Measurements from ENCODE around the gene MBD5.

MBD5 gene

DNA sequence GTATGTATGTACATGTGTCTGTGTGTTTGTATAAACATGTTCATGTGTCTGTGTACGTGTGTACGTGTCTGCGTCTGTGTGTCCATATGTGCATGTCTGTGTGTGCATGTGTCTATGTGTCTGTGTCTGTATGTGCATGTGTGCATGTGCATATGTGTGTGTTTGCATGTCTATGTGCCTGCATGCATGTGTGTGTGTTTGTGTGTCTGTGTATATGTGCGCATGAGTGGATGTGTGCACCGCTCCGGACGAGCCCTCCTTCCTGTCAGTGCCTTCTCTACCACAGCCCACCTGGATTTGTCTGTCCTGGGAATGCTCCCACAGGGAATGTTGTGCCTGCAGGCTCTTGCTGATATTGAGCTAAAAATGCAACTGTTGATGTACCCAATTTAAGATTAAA, 510.3 kb downstream of the MBD5 start:
- TF ChIP-seq, protein P1, sequence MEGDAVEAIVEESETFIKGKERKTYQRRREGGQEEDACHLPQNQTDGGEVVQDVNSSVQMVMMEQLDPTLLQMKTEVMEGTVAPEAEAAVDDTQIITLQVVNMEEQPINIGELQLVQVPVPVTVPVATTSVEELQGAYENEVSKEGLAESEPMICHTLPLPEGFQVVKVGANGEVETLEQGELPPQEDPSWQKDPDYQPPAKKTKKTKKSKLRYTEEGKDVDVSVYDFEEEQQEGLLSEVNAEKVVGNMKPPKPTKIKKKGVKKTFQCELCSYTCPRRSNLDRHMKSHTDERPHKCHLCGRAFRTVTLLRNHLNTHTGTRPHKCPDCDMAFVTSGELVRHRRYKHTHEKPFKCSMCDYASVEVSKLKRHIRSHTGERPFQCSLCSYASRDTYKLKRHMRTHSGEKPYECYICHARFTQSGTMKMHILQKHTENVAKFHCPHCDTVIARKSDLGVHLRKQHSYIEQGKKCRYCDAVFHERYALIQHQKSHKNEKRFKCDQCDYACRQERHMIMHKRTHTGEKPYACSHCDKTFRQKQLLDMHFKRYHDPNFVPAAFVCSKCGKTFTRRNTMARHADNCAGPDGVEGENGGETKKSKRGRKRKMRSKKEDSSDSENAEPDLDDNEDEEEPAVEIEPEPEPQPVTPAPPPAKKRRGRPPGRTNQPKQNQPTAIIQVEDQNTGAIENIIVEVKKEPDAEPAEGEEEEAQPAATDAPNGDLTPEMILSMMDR (IDR thresholded peaks at IDR 0.05; ENCODE audit: insufficient read depth, low read length, poor library complexity, severe bottlenecking), result no peak
- Histone ChIP-seq H3K27me3 (replicated peaks; ENCODE audit: control insufficient read depth, insufficient read depth, low read length) (no peaks in the 10 kb centered on the region; the same call in 1 of the 2 replicates), H3K4me3 (replicated peaks; ENCODE audit: low read depth, low read length) (no peak overlapping the region), H3K36me3 (ENCODE audit: control insufficient read depth, insufficient read depth, low read length) (no peaks in the 10 kb centered on the region)
- no peak for DNase-seq (ENCODE audit: extremely low read depth, insufficient read length)

DNA sequence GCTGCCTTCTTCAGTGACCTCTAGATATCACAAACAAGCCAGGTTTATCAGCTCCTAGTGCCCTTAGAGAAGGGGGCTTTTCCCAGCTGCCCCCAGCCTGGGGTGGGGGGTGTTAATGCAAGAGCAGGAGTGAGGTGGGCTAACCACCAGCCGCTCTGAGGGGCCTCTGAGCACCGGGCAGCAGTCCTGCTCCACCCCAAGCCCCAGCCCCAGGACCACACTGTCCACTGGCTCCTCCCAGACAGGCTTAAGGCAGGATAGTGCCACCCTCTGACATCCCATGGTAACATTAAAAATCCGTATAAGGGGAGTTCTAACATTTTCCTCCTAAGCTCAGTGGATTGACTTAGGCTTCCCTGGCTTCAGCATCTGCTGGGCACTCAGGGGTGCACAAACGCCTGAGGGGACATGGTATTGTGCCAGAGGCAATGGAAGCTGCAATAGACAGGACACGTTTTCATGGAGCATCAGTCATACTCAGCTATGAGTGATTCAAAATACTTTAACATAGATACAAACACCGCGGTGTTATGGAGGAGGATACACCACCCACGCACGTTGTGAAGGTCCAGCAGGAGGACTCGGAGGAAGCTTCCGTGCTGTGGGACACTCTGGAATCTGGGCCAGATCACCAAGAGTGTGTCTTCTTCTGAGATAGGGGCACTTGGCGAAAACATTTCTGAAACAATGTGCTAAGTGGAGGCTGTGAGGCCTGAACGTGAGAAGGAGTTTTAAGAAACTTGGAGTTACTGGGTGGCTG, 511.0 kb downstream of the MBD5 start:
- TF ChIP-seq, protein P1 (IDR thresholded peaks at IDR 0.05; ENCODE audit: insufficient read depth, low read length, poor library complexity, severe bottlenecking), result no peak
- no peaks in the 10 kb centered on the region for H3K36me3 ChIP-seq (ENCODE audit: control insufficient read depth, insufficient read depth, low read length)
- DNase-seq (ENCODE audit: extremely low read depth, insufficient read length), result no peak
- H3K4me3 ChIP-seq (replicated peaks; ENCODE audit: low read depth, low read length), result no peak overlapping the region
- H3K27me3 ChIP-seq (replicated peaks; ENCODE audit: control insufficient read depth, insufficient read depth, low read length), result no peaks in the 10 kb centered on the region

DNA sequence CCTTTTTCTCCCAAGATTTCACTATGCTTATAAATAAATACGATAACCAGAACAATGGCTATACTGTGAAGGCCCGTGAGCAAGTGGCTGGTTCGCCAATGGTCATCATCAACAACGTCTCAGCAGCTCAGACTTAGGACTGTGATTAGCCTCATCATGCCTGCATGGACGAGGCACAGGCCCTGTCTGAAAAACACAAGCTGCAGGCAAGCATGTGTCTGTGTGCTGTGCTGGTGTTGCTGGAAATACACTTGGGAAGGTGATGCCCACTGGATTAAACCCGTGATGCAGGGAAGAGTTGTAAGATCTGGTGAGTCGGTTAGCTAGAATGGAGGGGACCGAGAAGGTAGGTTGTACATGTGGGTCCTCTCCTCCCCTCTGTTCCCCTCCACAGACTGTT, 512.1 kb downstream of the MBD5 start:
- TF ChIP-seq, protein P1 (IDR thresholded peaks at IDR 0.05; ENCODE audit: insufficient read depth, low read length, poor library complexity, severe bottlenecking), result no peak
- no peak for DNase-seq (ENCODE audit: extremely low read depth, insufficient read length)
- no peaks in the 10 kb centered on the region for H3K27me3 ChIP-seq (replicated peaks; ENCODE audit: control insufficient read depth, insufficient read depth, low read length)
- no peak overlapping the region for H3K4me3 ChIP-seq (replicated peaks; ENCODE audit: low read depth, low read length)
- no peaks in the 10 kb centered on the region for H3K36me3 ChIP-seq (ENCODE audit: control insufficient read depth, insufficient read depth, low read length)

DNA sequence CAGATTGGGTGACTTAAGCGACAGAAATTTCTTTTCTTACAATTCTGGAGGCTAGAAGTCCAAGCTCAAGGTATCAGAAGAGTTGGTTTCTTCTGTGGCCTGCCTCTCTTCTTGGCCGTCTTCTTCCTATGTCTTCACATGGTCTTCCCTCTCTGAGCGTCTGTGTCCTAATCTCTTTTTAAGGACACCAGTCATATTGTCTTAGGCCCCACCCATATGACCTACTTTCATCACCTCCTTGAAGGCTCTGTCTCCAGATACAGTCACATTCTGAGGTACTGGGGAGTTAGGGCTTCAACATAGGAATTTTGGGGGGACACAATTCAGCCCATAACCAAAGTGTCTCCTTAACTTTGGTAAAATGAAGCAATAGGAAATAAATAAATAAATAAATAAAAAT, 512.8 kb downstream of the MBD5 start:
- no peak for DNase-seq (ENCODE audit: extremely low read depth, insufficient read length)
- Histone ChIP-seq H3K27me3 (replicated peaks; ENCODE audit: control insufficient read depth, insufficient read depth, low read length) (no peaks in the 10 kb centered on the region), H3K36me3 (ENCODE audit: control insufficient read depth, insufficient read depth, low read length) (no peaks in the 10 kb centered on the region), H3K4me3 (replicated peaks; ENCODE audit: low read depth, low read length) (no peak overlapping the region)
- TF ChIP-seq, protein P1 (IDR thresholded peaks at IDR 0.05; ENCODE audit: insufficient read depth, low read length, poor library complexity, severe bottlenecking), result no peak

DNA sequence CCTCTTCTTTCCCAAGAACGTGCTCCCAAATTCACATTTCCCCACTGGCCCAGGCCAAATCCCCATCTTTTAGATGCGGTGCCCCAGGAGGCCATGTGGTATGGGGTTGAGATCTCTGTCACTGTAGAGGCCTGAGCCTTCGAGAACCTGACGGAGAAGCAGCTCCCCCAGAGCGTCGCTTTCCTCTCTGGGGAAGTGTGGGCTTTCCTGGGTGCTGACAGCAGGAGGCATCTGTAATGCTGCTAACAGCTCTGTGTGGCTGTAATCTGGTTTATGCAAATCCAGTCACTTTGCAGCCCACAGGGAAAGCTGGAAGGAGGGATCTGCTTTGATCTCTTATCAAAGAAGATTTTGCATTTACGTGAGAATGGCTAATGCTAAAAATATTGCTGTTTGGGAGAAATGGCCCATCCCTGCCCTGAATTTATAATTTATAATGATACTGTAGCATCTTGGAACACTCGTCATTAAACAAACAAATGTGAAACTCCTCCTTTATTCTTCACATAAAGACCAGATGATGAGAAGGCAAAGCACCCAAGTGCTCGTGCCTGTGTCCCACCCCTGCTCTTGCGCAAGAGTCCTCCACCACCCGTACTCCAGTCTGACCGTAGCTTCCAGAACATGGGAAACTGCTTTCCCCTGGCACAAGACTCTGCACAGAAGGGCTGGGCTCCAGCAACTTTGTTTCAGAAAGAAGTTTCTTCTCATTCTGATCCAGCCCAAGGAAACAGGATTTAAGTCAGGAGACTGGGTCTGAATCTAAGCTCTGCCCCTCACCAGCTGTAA, 513.7 kb downstream of the MBD5 start:
- Histone ChIP-seq H3K4me3 (replicated peaks; ENCODE audit: low read depth, low read length) (no peak overlapping the region), H3K36me3 (ENCODE audit: control insufficient read depth, insufficient read depth, low read length) (no peaks in the 10 kb centered on the region), H3K27me3 (replicated peaks; ENCODE audit: control insufficient read depth, insufficient read depth, low read length) (no peaks in the 10 kb centered on the region)
- TF ChIP-seq, protein P1 (IDR thresholded peaks at IDR 0.05; ENCODE audit: insufficient read depth, low read length, poor library complexity, severe bottlenecking), result no peak
- no peak for DNase-seq (ENCODE audit: extremely low read depth, insufficient read length)

Measured in GM06990 (cell line).